Activated naive CD8-positive, alpha-beta T cell treated with anti-CD3 and anti-CD28 coated beads, Interleukin-2, amount 50 U/mL, for 24 hours (primary cell): ENCODE measurements around the gene TMEM69.
"Not testable (repeated sequence)": the region's sequence is repeated elsewhere in the genome, so short reads cannot be mapped to it uniquely, and the experiment has no call there.

Experiments
- ATAC-seq: fragments of 150-1000 bp; cut with Tn5 transposase; one replicate; pipeline ENCODE4 v1.10.0; 2021
- DNase-seq: peaks from one replicate; pipeline ENCODE4 v3.0.0; 2021
- H3K27ac Mint-ChIP-seq: one replicate; pipeline ENCODE4 v1.8.0; 2021; ENCODE audit warnings: mild to moderate bottlenecking, mixed read lengths
- H3K27me3 Mint-ChIP-seq: one replicate; pipeline ENCODE4 v1.8.0; 2021; ENCODE audit warnings: mixed read lengths
- H3K36me3 Mint-ChIP-seq: one replicate; pipeline ENCODE4 v1.8.0; 2021; ENCODE audit warnings: low read depth, mixed read lengths
- H3K4me1 Mint-ChIP-seq: one replicate; pipeline ENCODE4 v1.8.0; 2021; ENCODE audit warnings: mixed read lengths
- H3K4me3 Mint-ChIP-seq: one replicate; pipeline ENCODE4 v1.8.0; 2021; ENCODE audit warnings: mild to moderate bottlenecking, moderate library complexity, mixed read lengths
- H3K9me3 Mint-ChIP-seq: one replicate; pipeline ENCODE4 v1.8.0; 2021; ENCODE audit warnings: mixed read lengths

TMEM69 gene

DNA sequence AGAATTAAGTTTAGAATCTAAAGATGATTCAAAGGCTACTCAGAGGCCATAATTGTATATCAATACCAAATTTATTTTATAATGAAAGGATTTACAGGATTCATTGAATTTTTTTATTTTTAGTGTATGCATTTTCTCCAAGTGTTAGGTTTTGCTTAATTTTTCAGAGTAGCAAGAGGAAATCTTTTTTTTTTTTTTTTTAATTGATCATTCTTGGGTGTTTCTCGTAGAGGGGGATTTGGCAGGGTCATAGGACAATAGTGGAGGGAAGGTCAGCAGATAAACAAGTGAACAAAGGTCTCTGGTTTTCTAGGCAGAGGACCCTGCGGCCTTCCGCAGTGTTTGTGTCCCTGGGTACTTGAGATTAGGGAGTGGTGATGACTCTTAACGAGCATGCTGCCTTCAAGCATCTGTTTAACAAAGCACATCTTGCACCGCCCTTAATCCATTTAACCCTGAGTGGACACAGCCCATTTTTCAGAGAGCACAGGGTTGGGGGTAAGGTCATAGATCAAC, 51.7 kb downstream of the TMEM69 start:
- DNase-seq, ATAC-seq, H3K9me3 Mint-ChIP-seq, H3K4me3 Mint-ChIP-seq, H3K27ac Mint-ChIP-seq, H3K4me1 Mint-ChIP-seq, H3K27me3 Mint-ChIP-seq: not testable (repeated sequence)
- H3K36me3 Mint-ChIP-seq, result peaks cover 21% of the 10 kb centered on the region
